A673 (cell line): Measurements from ENCODE around the gene TBC1D8B. TPM values are rescaled to one million over a fixed set of nuclear protein-coding genes. Genes with fewer than 3 reads are reported as not detected.

Experiments
- BruUV-seq: library from RNA; stranded (reverse); fragments of 400-500 nt; replicated peaks from 2 replicates; lab custom pipeline; 2021; lab: Mats Ljungman, UMichigan
- CTCF ChIA-PET: fragments of 300-600 bp; sonication (Branson Sonifier 250); formaldehyde crosslinking; loops from one replicate; lab custom pipeline; 2022; ENCODE audit warnings: antibody characterized with exemption; lab: Charles Lee
- POLR2A ChIA-PET: fragments of 300-600 bp; sonication (Branson Sonifier 250); formaldehyde crosslinking; loops from one replicate; lab custom pipeline; 2022; ENCODE audit warnings: antibody characterized with exemption; ENCODE audit not compliant: low non-redundant PET; lab: Charles Lee
- DNase-seq: peaks from one replicate; pipeline ENCODE4 v3.0.0-alpha.2; 2015; ENCODE audit warnings: low spot score
- H3K27ac ChIP-seq: fragments of 200-600 bp; sonication (generic); 2 replicates; pipeline ENCODE4 v1.5.1; 2016; ENCODE audit warnings: mixed run types, low read depth, mild to moderate bottlenecking, mixed read lengths, antibody characterized with exemption, low read length; ENCODE audit not compliant: poor library complexity, severe bottlenecking
- H3K27me3 ChIP-seq: fragments of 200-600 bp; sonication (generic); replicated peaks from 2 replicates; pipeline ENCODE4 v1.6.1; 2017; ENCODE audit warnings: mixed run types, low read depth, mild to moderate bottlenecking, mixed read lengths, antibody characterized with exemption, low read length; ENCODE audit not compliant: insufficient read depth, poor library complexity
- H3K36me3 ChIP-seq: fragments of 200-600 bp; sonication (generic); 2 replicates; pipeline ENCODE4 v1.6.1; 2016; ENCODE audit warnings: mixed run types, mild to moderate bottlenecking, mixed read lengths, antibody characterized with exemption, low read length; ENCODE audit not compliant: insufficient read depth, poor library complexity, severe bottlenecking
- H3K4me1 ChIP-seq: fragments of 200-600 bp; sonication (generic); 2 replicates; pipeline ENCODE4 v1.6.1; 2017; ENCODE audit warnings: mixed run types, mild to moderate bottlenecking, mixed read lengths, antibody characterized with exemption, low read length; ENCODE audit not compliant: insufficient read depth, poor library complexity, severe bottlenecking
- H3K4me3 ChIP-seq: fragments of 200-600 bp; sonication (generic); 2 replicates; pipeline ENCODE4 v1.5.1; 2016; ENCODE audit warnings: low read depth, mixed run types, mild to moderate bottlenecking, mixed read lengths, low read length; ENCODE audit not compliant: poor library complexity, severe bottlenecking
- H3K9me3 ChIP-seq: fragments of 200-600 bp; sonication (generic); 2 replicates; pipeline ENCODE4 v1.6.1; 2016; ENCODE audit warnings: mixed run types, low read depth, mild to moderate bottlenecking, mixed read lengths, antibody characterized with exemption, low read length; ENCODE audit not compliant: poor library complexity, severe bottlenecking
- CTCF ChIP-seq: fragments of 300-800, 200-600 bp; sonication (generic); conservative IDR thresholded peaks from 2 replicates; pipeline ENCODE4 v1.5.1; 2017; ENCODE audit warnings: low read depth, mild to moderate bottlenecking, antibody characterized with exemption, low read length, moderate library complexity, mixed read lengths
- EZH2 ChIP-seq: fragments of 200-600 bp; sonication (generic); IDR thresholded peaks from 2 replicates; pipeline ENCODE4 v1.6.1; 2017; ENCODE audit warnings: borderline replicate concordance, low read depth, mild to moderate bottlenecking, mixed read lengths, antibody characterized with exemption, low read length; ENCODE audit not compliant: poor library complexity, severe bottlenecking
- intact Hi-C: fragments of 100-400 bp; cut with micrococcal nuclease; formaldehyde crosslinking; loops from one replicate; pipeline ENCODE4 v1.10.0; 2022; ENCODE audit not compliant: unreplicated experiment
- total RNA-seq: library from RNA; stranded (reverse); gene quantifications from 2 replicates; pipeline ENCODE4 v1.2.3, GENCODE V29; 2021

The TBC1D8B gene
- total RNA-seq, 1 experiment from 2014 or later = 0.41 TPM

- Histone ChIP-seq H3K9me3 (no peaks in the 10 kb centered on the region), H3K27me3 (peaks cover 8% of the 10 kb centered on the region), H3K27ac (no peak overlapping the region), H3K36me3 (no peaks in the 10 kb centered on the region), H3K4me3 (no peak overlapping the region), H3K4me1 (no peaks in the 10 kb centered on the region)
- TF ChIP-seq EZH2 = no peak
- intact Hi-C loops = loop anchor here (10.0 kb wide), 2 partner anchors 553 to 883 kb away; partner anchors contain the start of genes FRMPD3, NCBP2L and TSC22D3
- CTCF ChIA-PET = no interaction called here
- DNase-seq = no peak
- BruUV-seq = no TSS peak
- POLR2A ChIA-PET = no interaction called here
Observed at GRCh38 chrX:106891762-106892460, 89.4 kb downstream of the TBC1D8B start.

GRCh38 chrX:106894392-106894909, 92.0 kb downstream of the TBC1D8B start:
- DNase-seq = peak; percentile 78
- TF ChIP-seq EZH2 (no peak), CTCF (peak; percentile 87)
- Histone ChIP-seq H3K9me3 (no peaks in the 10 kb centered on the region), H3K27me3 (peaks cover 8% of the 10 kb centered on the region), H3K4me1 (no peaks in the 10 kb centered on the region), H3K4me3 (no peak overlapping the region), H3K27ac (no peak overlapping the region), H3K36me3 (no peaks in the 10 kb centered on the region)
- no TSS peak for BruUV-seq
- ChIA-PET CTCF (interaction anchor here (0.5 to 1.3 kb wide), 5 partner anchors 20 to 999 kb away, joined by 3 to 14 read pairs (median 3); no protein-coding TSS in a partner anchor), POLR2A (no interaction called here)
- intact Hi-C loops = loop anchor here (2.0 to 10.0 kb wide), 3 partner anchors 58 to 880 kb away; partner anchors contain the start of genes FRMPD3, NCBP2L and TSC22D3

- intact Hi-C loops = loop anchor here (2.0 to 10.0 kb wide), 3 partner anchors 58 to 880 kb away; partner anchors contain the start of genes FRMPD3, NCBP2L and TSC22D3
- no peaks in the 10 kb centered on the region for H3K4me1 ChIP-seq
- BruUV-seq = no TSS peak
- ChIA-PET CTCF (interaction anchor here (0.5 to 1.3 kb wide), 4 partner anchors 21 to 299 kb away, joined by 3 to 14 read pairs (median 5); no protein-coding TSS in a partner anchor), POLR2A (no interaction called here)
- H3K4me3 ChIP-seq = no peak overlapping the region
- DNase-seq = peak; percentile 63
- no peak for TF ChIP-seq EZH2
- no peak for TF ChIP-seq CTCF
- no peaks in the 10 kb centered on the region for H3K36me3 ChIP-seq
- no peak overlapping the region for H3K27ac ChIP-seq
- H3K9me3 ChIP-seq = no peaks in the 10 kb centered on the region
- H3K27me3 ChIP-seq = peaks cover 5% of the 10 kb centered on the region
Observed at GRCh38 chrX:106894978-106895452, 92.5 kb downstream of the TBC1D8B start.
